Activated naive CD8-positive, alpha-beta T cell treated with anti-CD3 and anti-CD28 coated beads, Interleukin-2, amount 10 ng/mL, durations not matched to agents 7 days and 5 days (primary cell): ENCODE measurements around the gene HOXA7. TPM values are rescaled to one million over a fixed set of nuclear protein-coding genes. Genes with fewer than 3 reads are reported as not detected.

Experiments used
- ATAC-seq: fragments of 150-1000 bp; cut with Tn5 transposase; one replicate; pipeline ENCODE4 v1.10.0; 2021; ENCODE audit warnings: low read depth, moderate library complexity
- POLR2A ChIA-PET: fragments of 350-600 bp; sonication (Branson Sonifier 250); formaldehyde crosslinking; loops from one replicate; lab custom pipeline; 2021; ENCODE audit warnings: antibody characterized with exemption; lab: Charles Lee
- DNase-seq: peaks from one replicate; pipeline ENCODE4 v3.0.0; 2021
- H3K27ac Mint-ChIP-seq: one replicate; pipeline ENCODE4 v1.8.0; 2022; ENCODE audit warnings: mild to moderate bottlenecking, mixed read lengths
- H3K27me3 Mint-ChIP-seq: one replicate; pipeline ENCODE4 v1.8.0; 2022; ENCODE audit warnings: mild to moderate bottlenecking, moderate library complexity, mixed read lengths
- H3K36me3 Mint-ChIP-seq: one replicate; pipeline ENCODE4 v1.8.0; 2021; ENCODE audit warnings: mild to moderate bottlenecking, mixed read lengths
- H3K4me1 Mint-ChIP-seq: one replicate; pipeline ENCODE4 v1.8.0; 2021; ENCODE audit warnings: mixed read lengths
- H3K4me3 Mint-ChIP-seq: one replicate; pipeline ENCODE4 v1.8.0; 2022; ENCODE audit warnings: mild to moderate bottlenecking, moderate library complexity, mixed read lengths
- H3K9me3 Mint-ChIP-seq: one replicate; pipeline ENCODE4 v1.8.0; 2021; ENCODE audit warnings: mixed read lengths
- total RNA-seq, 2 experiments: library from RNA; stranded (reverse); gene quantifications; one replicate each; pipeline ENCODE4 v1.2.3, GENCODE V29; 2021

The HOXA7 gene
- total RNA-seq, 2 experiments from 2014 or later: not detected

DNA sequence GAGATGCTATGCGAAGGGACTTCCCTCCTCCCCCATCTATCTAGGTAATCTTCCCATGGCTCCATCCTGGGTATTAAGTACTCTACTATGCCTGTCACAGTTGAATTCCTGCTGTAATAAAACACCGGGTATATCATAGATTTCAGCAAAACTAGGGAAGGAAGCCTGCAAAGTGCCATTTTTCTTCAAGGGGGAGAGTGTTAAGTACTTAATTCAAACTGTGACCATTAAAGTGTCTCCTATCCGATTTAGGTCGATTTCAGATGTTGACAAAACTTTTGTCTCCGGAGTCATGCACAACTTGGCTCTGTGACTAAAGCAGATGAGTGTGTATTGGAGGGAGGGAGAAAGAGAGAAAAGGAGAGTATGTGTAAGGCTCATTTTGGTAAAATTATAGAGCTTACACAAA is 30.5 kb downstream of the HOXA7 start:
- Mint-ChIP-seq H3K27ac (no peak overlapping the region), H3K4me3 (no peak overlapping the region), H3K9me3 (no peaks in the 10 kb centered on the region), H3K4me1 (no peaks in the 10 kb centered on the region), H3K36me3 (no peaks in the 10 kb centered on the region), H3K27me3 (peaks cover 19% of the 10 kb centered on the region)
- no peak for ATAC-seq
- DNase-seq: no peak
- POLR2A ChIA-PET: no interaction called here

GRCh38 chr7:27124902-27125689 is 31.4 kb downstream of the HOXA7 start:
- ATAC-seq: no peak
- POLR2A ChIA-PET: no interaction called here
- H3K4me3 Mint-ChIP-seq: no peak overlapping the region
- no peaks in the 10 kb centered on the region for H3K9me3 Mint-ChIP-seq
- H3K4me1 Mint-ChIP-seq: no peaks in the 10 kb centered on the region
- H3K27me3 Mint-ChIP-seq: peaks cover 19% of the 10 kb centered on the region
- DNase-seq: no peak
- H3K27ac Mint-ChIP-seq: no peak overlapping the region
- no peaks in the 10 kb centered on the region for H3K36me3 Mint-ChIP-seq

- Mint-ChIP-seq H3K4me1 (no peaks in the 10 kb centered on the region), H3K36me3 (no peaks in the 10 kb centered on the region), H3K4me3 (no peak overlapping the region), H3K9me3 (no peaks in the 10 kb centered on the region), H3K27me3 (peaks cover 21% of the 10 kb centered on the region), H3K27ac (no peak overlapping the region)
- POLR2A ChIA-PET: no interaction called here
- ATAC-seq (no peak), DNase-seq (no peak)
Measured at GRCh38 chr7:27124096-27124901, 32.2 kb downstream of the HOXA7 start.

GRCh38 chr7:27123477-27124053 is 32.9 kb downstream of the HOXA7 start:
- Mint-ChIP-seq H3K36me3 (no peaks in the 10 kb centered on the region), H3K27ac (no peak overlapping the region), H3K4me3 (no peak overlapping the region), H3K9me3 (no peaks in the 10 kb centered on the region), H3K4me1 (no peaks in the 10 kb centered on the region), H3K27me3 (peaks cover 25% of the 10 kb centered on the region)
- DNase-seq (no peak), ATAC-seq (no peak)
- POLR2A ChIA-PET: no interaction called here

DNA sequence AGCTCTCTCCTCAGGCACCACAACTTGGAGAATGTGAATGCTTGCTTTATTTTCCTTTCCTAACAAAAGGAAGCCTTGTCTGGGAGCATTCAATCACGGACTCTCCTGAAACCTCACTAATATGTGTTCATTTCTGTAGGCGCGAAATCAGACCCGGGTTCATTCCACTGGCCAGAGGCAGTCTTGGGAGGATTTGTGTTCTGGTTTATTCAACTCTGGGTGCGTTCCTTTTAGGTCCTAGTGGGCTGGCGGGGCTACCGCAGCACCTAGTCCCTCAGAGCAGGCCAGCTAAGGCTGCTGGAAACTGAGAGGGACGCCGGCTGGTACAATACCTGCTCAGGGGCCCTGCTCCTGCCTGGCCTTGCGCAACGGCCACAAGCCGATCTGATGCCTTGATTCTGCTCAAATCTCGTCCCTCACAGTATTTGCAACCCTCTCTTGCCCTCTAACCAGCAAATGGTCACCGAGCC is 33.4 kb downstream of the HOXA7 start:
- H3K36me3 Mint-ChIP-seq: no peaks in the 10 kb centered on the region
- no peaks in the 10 kb centered on the region for H3K9me3 Mint-ChIP-seq
- POLR2A ChIA-PET: no interaction called here
- ATAC-seq: no peak
- no peak overlapping the region for H3K4me3 Mint-ChIP-seq
- no peaks in the 10 kb centered on the region for H3K4me1 Mint-ChIP-seq
- peaks cover 25% of the 10 kb centered on the region for H3K27me3 Mint-ChIP-seq
- no peak overlapping the region for H3K27ac Mint-ChIP-seq
- no peak for DNase-seq

DNA sequence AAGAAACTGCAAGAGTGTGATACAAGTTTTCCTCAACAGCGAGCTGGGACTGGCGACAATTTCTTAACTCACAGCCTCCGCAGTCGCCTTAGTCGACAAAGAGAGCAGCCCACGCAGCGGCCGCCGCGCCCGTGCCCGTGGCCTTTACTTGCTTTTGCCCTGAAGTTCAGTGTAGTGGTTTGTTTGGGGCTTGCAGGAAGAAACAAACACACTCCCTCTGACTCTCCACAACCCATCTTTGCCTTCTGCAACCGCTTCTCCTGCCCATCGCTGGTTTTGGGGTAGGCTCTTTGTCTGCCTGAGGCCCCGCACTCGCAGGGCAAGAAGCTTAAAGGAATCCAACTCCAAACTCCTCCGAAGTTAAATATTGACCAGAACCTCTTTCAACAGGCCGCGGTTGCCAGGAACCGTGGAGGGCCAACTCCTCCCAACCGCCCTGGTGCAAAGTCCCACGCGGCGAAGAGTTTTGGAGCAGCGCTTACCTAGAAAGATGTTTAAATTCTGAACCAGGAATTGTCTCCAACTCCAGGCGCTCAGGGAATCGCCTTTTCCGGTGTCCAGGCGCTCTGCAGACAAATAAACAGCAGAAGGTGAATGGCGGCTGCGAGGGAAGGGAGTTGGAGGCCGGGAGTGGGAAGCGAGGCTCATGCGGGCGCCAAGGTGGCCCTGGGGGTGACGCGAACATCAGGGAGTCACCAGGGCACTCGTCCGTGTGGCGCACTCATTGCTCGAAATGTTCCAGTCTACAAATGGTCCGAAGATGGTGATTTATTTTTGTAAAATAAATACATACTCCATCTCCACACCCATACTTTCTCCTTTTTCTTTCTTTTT is 34.2 kb downstream of the HOXA7 start:
- Mint-ChIP-seq H3K4me1 (no peaks in the 10 kb centered on the region), H3K27ac (no peak overlapping the region), H3K27me3 (peaks cover 18% of the 10 kb centered on the region), H3K4me3 (no peak overlapping the region), H3K36me3 (no peaks in the 10 kb centered on the region), H3K9me3 (no peaks in the 10 kb centered on the region)
- ATAC-seq (no peak), DNase-seq (no peak)
- POLR2A ChIA-PET: no interaction called here

DNA sequence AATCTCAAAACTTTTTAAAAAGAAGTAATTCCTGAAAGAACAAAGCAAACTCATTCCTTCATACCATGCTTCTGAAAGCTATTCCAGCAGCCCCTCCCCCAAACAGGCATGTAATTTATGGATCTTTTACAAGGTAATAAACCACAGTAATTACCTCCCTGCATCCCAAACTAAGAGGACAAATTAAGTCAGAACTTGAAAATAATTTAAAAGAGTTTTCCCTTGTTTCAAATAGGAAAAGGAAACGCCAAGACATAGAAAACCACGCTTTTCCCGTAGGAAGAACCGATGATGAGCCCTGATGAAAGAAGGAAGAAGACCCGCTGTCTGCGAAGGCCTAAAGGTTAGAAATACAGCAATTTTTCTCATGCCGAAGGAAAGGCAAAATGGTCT is 34.8 kb downstream of the HOXA7 start:
- no peak for DNase-seq
- peaks cover 13% of the 10 kb centered on the region for H3K27me3 Mint-ChIP-seq
- POLR2A ChIA-PET: no interaction called here
- H3K36me3 Mint-ChIP-seq: no peaks in the 10 kb centered on the region
- no peak for ATAC-seq
- no peak overlapping the region for H3K4me3 Mint-ChIP-seq
- H3K4me1 Mint-ChIP-seq: no peaks in the 10 kb centered on the region
- H3K9me3 Mint-ChIP-seq: no peaks in the 10 kb centered on the region
- H3K27ac Mint-ChIP-seq: no peak overlapping the region

GRCh38 chr7:27119412-27119911 is 37.0 kb downstream of the HOXA7 start:
- POLR2A ChIA-PET: no interaction called here
- no peak for ATAC-seq
- H3K4me3 Mint-ChIP-seq: no peak overlapping the region
- no peaks in the 10 kb centered on the region for H3K9me3 Mint-ChIP-seq
- no peak overlapping the region for H3K27ac Mint-ChIP-seq
- no peak for DNase-seq
- no peaks in the 10 kb centered on the region for H3K4me1 Mint-ChIP-seq
- peaks cover 6% of the 10 kb centered on the region for H3K27me3 Mint-ChIP-seq
- no peaks in the 10 kb centered on the region for H3K36me3 Mint-ChIP-seq

- Mint-ChIP-seq H3K36me3 (no peaks in the 10 kb centered on the region), H3K4me1 (no peaks in the 10 kb centered on the region)
Measured at GRCh38 chr7:27118580-27118979, 37.9 kb downstream of the HOXA7 start.

GRCh38 chr7:27117887-27118491 is 38.5 kb downstream of the HOXA7 start:
- no peaks in the 10 kb centered on the region for H3K36me3 Mint-ChIP-seq
- POLR2A ChIA-PET: no interaction called here
- ATAC-seq: no peak
- DNase-seq: no peak
- no peaks in the 10 kb centered on the region for H3K9me3 Mint-ChIP-seq
- H3K4me1 Mint-ChIP-seq: no peaks in the 10 kb centered on the region
- no peak overlapping the region for H3K4me3 Mint-ChIP-seq
- no peak overlapping the region for H3K27ac Mint-ChIP-seq
- H3K27me3 Mint-ChIP-seq: peaks cover 6% of the 10 kb centered on the region

More at GRCh38 chr7:27118580-27118979, 37.9 kb downstream of the HOXA7 start:
- peaks cover 6% of the 10 kb centered on the region for H3K27me3 Mint-ChIP-seq
- H3K9me3 Mint-ChIP-seq: no peaks in the 10 kb centered on the region
- no peak overlapping the region for H3K27ac Mint-ChIP-seq
- DNase-seq: no peak
- ATAC-seq: no peak
- no peak overlapping the region for H3K4me3 Mint-ChIP-seq
- POLR2A ChIA-PET: no interaction called here

- POLR2A ChIA-PET: no interaction called here
- Mint-ChIP-seq H3K4me3 (no peak overlapping the region), H3K36me3 (no peaks in the 10 kb centered on the region), H3K27me3 (peaks cover 6% of the 10 kb centered on the region), H3K9me3 (no peaks in the 10 kb centered on the region), H3K4me1 (no peaks in the 10 kb centered on the region), H3K27ac (no peak overlapping the region)
- ATAC-seq: no peak
- no peak for DNase-seq
Measured at GRCh38 chr7:27116962-27117886, 39.3 kb downstream of the HOXA7 start.
